ENCODE results near the gene KDM6B.

KDM6B gene

DNA sequence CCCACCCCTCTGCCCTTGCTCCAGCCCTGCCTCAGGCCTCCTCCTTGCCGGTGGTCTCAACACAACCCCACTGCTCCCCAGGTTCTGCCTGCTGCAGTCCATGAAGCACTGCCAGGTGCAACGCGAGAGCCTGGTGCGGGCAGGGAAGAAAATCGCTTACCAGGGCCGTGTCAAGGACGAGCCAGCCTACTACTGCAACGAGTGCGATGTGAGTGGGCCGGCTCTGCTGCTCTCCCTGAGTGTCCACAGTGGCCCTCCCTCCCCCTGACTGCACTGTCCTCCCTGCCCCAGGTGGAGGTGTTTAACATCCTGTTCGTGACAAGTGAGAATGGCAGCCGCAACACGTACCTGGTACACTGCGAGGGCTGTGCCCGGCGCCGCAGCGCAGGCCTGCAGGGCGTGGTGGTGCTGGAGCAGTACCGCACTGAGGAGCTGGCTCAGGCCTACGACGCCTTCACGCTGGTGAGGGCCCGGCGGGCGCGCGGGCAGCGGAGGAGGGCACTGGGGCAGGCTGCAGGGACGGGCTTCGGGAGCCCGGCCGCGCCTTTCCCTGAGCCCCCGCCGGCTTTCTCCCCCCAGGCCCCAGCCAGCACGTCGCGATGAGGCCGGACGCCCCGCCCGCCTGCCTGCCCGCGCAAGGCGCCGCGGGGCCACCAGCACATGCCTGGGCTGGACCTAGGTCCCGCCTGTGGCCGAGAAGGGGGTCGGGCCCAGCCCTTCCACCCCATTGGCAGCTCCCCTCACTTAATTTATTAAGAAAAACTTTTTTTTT lies 19.1 kb downstream of the KDM6B start:
- Histone ChIP-seq H3F3A (ENCODE audit: insufficient read depth, low read length) (peaks cover 10% of the 10 kb centered on the region; the same call in 1 of the 2 replicates), H3K9ac (ENCODE audit: low read length) (no peak overlapping the region), H4K20me1 (ENCODE audit: insufficient read depth, low read length) (no peaks in the 10 kb centered on the region), H3K4me1 (ENCODE audit: low read length) (peaks cover 13% of the 10 kb centered on the region), H3K4me3 (ENCODE audit: low read length) (no peak overlapping the region), H3K9me2 (replicated peaks; ENCODE audit: insufficient read depth, low read length) (no peaks in the 10 kb centered on the region), H3K27ac (ENCODE audit: low read length) (no peak overlapping the region), H3K9me3 (replicated peaks; ENCODE audit: insufficient read depth, low read length) (no peaks in the 10 kb centered on the region), H3K4me2 (ENCODE audit: low read depth, low read length) (no peak overlapping the region), H3K79me2 (ENCODE audit: low read length) (peaks cover 17% of the 10 kb centered on the region), H2AFZ (ENCODE audit: low read length) (no peak overlapping the region), H3K36me3 (replicated peaks; ENCODE audit: insufficient read depth, low read length) (no peaks in the 10 kb centered on the region), H3K27me3 (replicated peaks; ENCODE audit: insufficient read depth, low read length) (no peaks in the 10 kb centered on the region)
- DNase-seq, result no peak
- no peak for TF ChIP-seq EZH2phosphoT487 (IDR thresholded peaks at IDR 0.05; ENCODE audit: low read length)
- TF ChIP-seq, protein P1, sequence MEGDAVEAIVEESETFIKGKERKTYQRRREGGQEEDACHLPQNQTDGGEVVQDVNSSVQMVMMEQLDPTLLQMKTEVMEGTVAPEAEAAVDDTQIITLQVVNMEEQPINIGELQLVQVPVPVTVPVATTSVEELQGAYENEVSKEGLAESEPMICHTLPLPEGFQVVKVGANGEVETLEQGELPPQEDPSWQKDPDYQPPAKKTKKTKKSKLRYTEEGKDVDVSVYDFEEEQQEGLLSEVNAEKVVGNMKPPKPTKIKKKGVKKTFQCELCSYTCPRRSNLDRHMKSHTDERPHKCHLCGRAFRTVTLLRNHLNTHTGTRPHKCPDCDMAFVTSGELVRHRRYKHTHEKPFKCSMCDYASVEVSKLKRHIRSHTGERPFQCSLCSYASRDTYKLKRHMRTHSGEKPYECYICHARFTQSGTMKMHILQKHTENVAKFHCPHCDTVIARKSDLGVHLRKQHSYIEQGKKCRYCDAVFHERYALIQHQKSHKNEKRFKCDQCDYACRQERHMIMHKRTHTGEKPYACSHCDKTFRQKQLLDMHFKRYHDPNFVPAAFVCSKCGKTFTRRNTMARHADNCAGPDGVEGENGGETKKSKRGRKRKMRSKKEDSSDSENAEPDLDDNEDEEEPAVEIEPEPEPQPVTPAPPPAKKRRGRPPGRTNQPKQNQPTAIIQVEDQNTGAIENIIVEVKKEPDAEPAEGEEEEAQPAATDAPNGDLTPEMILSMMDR (IDR thresholded peaks at IDR 0.05; ENCODE audit: low read length), result no peak
- TF ChIP-seq EZH2 (optimal IDR thresholded peaks at IDR 0.05; ENCODE audit: low read depth, low read length), result no peak

- Histone ChIP-seq H3K4me3 (ENCODE audit: low read length) (no peak overlapping the region), H3K36me3 (replicated peaks; ENCODE audit: insufficient read depth, low read length) (no peaks in the 10 kb centered on the region), H3K9me2 (replicated peaks; ENCODE audit: insufficient read depth, low read length) (no peaks in the 10 kb centered on the region), H3K4me1 (ENCODE audit: low read length) (peaks cover 15% of the 10 kb centered on the region), H3K79me2 (ENCODE audit: low read length) (peaks cover 22% of the 10 kb centered on the region), H3K9me3 (replicated peaks; ENCODE audit: insufficient read depth, low read length) (no peaks in the 10 kb centered on the region), H3K4me2 (ENCODE audit: low read depth, low read length) (no peak overlapping the region), H4K20me1 (ENCODE audit: insufficient read depth, low read length) (no peaks in the 10 kb centered on the region), H3F3A (ENCODE audit: insufficient read depth, low read length) (peaks cover 10% of the 10 kb centered on the region; the same call in 1 of the 2 replicates), H2AFZ (ENCODE audit: low read length) (no peak overlapping the region), H3K27me3 (replicated peaks; ENCODE audit: insufficient read depth, low read length) (no peaks in the 10 kb centered on the region), H3K9ac (ENCODE audit: low read length) (no peak overlapping the region), H3K27ac (ENCODE audit: low read length) (no peak overlapping the region)
- TF ChIP-seq, protein P1 (IDR thresholded peaks at IDR 0.05; ENCODE audit: low read length), result no peak
- TF ChIP-seq EZH2 (optimal IDR thresholded peaks at IDR 0.05; ENCODE audit: low read depth, low read length) (no peak), EZH2phosphoT487 (IDR thresholded peaks at IDR 0.05; ENCODE audit: low read length) (no peak)
- DNase-seq, result no peak
These were observed 19.6 kb downstream of the KDM6B start for GRCh38 chr17:7853691-7854038.

GRCh38 chr17:7854078-7854777 lies 20.2 kb downstream of the KDM6B start:
- Histone ChIP-seq H3K9me3 (replicated peaks; ENCODE audit: insufficient read depth, low read length) (no peaks in the 10 kb centered on the region), H3K27me3 (replicated peaks; ENCODE audit: insufficient read depth, low read length) (no peaks in the 10 kb centered on the region), H3K4me2 (ENCODE audit: low read depth, low read length) (no peak overlapping the region), H2AFZ (ENCODE audit: low read length) (no peak overlapping the region), H3K27ac (ENCODE audit: low read length) (no peak overlapping the region), H3K36me3 (replicated peaks; ENCODE audit: insufficient read depth, low read length) (no peaks in the 10 kb centered on the region), H4K20me1 (ENCODE audit: insufficient read depth, low read length) (no peaks in the 10 kb centered on the region), H3F3A (ENCODE audit: insufficient read depth, low read length) (peaks cover 10% of the 10 kb centered on the region; the same call in 1 of the 2 replicates), H3K4me3 (ENCODE audit: low read length) (no peak overlapping the region), H3K79me2 (ENCODE audit: low read length) (peaks cover 28% of the 10 kb centered on the region), H3K9ac (ENCODE audit: low read length) (no peak overlapping the region), H3K9me2 (replicated peaks; ENCODE audit: insufficient read depth, low read length) (no peaks in the 10 kb centered on the region), H3K4me1 (ENCODE audit: low read length) (peaks cover 20% of the 10 kb centered on the region)
- DNase-seq, result no peak
- TF ChIP-seq, protein P1 (IDR thresholded peaks at IDR 0.05; ENCODE audit: low read length), result no peak
- TF ChIP-seq EZH2phosphoT487 (IDR thresholded peaks at IDR 0.05; ENCODE audit: low read length) (no peak), EZH2 (optimal IDR thresholded peaks at IDR 0.05; ENCODE audit: low read depth, low read length) (no peak)

Data from MM.1S (cell line).